ENCODE measurements around the gene C22orf15. TPM values are rescaled to one million over a fixed set of nuclear protein-coding genes. Genes with fewer than 3 reads are reported as not detected.

The C22orf15 gene
- total and polyA plus RNA-seq, 2 of the 8 experiments (the other 6 are each of a cell fraction or from before 2014, with no cell fraction given): 4.2 to 4.9 TPM

- TF ChIP-seq CHD7 (IDR thresholded peaks at IDR 0.05; ENCODE audit: insufficient replicate concordance, low read length) (no peak), SP4 (IDR thresholded peaks at IDR 0.05; ENCODE audit: low read length) (no peak), SIN3A (conservative IDR thresholded peaks at IDR 0.05 in 1 of 2, IDR thresholded peaks at IDR 0.05 in 1 of 2; ENCODE audit: low read depth in 1 of 2, low read length in 2 of 2) (no peak), FOSL1 (IDR thresholded peaks at IDR 0.05; ENCODE audit: insufficient read depth, low read depth, low read length) (no peak)
Observed at GRCh38 chr22:23787600-23787896, 24.8 kb downstream of the C22orf15 start (continued).

Data from H1 (cell line).